Measurements from ENCODE around the gene DGKE.
A peak's percentile ranks its signal among the peaks of the same experiment; 100 is the strongest.

The DGKE gene

DNA sequence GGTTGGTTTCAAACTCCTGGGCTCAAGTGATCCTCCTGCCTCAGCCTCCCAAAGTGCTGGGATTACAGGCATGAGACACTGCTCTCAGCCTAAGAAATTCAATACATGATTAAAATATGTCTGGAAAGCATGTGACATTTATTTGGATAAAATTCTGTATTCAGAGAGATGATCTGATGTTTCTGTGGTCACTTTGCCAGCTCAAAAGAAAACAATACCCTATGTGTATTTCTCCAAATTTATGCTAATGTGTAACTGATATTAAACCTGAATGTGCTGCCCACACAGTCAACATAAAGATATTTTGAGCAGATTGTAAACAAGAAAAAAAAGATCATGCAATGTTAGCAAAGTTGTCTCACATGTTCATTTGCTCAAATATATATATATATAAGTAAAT, 16.9 kb upstream of the DGKE start:
- no peak for DNase-seq

DNA sequence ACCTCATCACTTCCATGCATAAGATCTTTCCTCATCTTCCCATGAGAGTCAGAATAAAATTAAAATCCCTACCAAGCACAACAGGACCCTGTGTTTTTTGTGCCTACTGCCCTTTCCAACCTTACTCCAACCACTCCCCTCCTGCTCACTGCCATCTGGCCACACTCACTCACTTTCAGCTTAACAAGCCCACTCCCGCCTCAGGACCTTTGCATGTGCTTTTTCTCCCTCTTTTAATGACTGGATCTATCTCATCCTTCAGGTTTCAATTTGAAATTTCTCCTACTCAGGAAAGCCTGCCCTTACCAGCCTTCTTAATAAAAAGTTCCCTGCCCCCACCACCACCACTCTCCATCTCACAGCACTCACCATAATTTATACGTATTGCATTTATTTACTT, 14.9 kb upstream of the DGKE start:
- DNase-seq = no peak

DNA sequence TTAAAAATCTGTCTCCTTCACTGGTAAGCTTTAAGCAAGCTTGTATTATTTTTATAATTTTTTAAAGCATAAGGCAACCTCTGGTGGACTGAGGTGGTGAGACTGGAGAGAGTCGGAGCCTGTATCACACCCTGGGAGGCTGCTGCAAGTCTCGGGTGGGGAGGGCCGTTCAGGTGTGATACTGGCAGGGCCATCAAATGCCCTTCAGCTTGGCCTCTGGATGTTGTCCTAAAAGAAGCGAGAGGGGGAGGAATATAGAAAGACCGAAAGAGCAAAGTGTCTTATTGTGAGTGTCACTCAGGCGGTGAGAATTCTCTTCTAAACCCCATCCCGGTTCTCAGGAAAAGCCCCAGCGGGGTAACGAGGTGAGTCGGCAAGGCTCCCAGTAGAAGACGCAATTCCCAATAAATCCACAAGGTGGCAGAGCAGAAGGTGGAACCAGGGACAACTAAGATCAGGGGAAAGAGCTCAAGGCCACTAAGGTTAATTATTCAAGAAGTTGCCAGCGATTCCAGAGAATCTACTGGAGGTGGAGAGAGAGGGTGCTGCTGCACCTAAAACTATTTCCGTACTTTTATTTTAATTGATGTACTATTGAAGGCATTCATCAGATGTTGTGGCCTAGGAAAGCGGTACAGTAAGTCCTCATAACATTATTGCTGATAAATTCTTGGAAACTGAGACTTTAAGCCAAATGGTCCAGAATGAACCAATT, 14.4 kb upstream of the DGKE start:
- peak; percentile 27 for DNase-seq

DNA sequence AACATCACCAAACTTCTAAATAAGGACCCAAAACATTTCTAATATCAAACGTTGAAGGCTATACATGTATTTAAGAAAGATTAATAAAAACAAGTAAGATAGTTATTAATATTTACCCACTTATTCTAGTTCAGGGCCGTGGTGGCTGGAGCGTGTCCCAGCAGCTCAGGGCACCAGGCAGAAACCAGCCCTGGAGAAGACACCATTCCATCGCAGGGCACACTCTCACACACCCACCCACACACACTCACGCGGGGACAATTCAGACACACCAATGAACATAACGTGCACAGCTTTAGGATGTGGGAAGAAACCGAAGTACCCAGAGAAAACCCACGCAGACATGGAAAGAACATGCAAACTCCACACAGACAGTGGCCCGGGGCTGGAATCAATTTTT, 13.7 kb upstream of the DGKE start:
- DNase-seq = no peak

DNA sequence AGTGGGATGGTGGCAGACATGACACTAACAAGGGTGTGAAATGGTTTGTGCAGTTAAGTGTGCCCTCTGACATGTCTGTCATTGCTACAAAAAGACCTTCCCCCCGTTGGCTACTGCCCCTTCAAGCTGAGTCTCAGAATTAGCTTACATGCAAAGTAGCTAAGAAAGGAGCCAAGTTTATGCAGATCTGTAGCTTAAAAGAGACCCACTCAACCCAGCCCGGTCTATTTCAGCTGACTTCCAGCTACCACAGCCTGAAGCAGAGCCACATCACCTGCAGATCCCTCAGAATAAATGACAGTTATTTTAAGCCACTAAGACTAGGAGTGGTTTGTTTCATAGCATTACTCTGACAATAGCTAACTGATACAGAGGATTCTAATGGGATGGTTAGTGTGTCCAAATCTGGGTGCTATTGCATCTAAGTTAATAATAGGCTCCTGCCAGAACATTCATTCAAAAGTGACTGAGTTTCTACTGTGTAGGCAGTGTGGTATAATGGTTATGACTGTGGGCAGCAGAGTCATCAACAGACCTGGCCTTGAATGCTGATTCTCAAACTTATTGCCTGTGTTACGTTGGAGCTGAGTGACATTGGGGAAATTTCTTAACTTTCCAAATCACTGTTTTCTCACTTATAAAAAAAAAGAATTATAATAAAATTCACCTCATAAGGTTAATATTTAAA, 12.0 kb upstream of the DGKE start:
- no peak for DNase-seq

DNA sequence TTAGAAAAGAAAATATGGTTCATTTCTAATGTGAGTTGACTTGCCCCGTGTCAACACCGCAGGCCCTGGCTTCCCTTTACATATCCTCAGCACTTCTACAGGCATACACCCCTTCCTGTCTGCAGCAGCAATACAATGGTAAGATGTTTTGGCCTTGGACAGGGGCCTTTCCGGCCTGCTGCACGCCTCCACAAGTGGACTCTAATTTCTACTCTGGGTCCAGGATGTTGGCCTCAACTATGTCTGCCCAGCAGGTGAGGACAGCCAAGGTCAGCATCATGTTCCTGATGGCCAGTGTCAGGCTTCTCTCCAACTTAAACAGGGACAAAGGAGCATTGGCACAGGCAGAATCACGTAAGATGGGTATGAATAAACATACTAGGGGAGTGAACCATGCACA, 11.2 kb upstream of the DGKE start:
- DNase-seq = no peak

DNA sequence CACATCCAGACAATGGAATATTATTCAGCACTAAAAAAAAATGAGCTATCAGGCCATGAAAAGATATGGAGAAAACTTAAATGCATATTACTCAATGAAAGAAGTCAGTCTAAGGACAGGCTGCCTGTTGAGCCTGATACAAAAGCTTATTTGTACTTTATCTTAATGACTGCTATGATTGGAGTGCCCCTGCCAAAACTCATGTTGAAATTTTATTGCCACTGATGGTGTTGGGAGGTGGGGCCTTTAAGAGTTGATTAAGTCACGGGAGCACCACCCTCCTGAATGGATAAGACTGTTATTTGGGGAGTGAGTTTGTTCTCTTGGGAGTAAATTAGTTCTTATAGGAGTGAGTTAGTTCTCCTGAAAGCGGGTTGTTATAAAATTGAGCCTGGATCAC, 10.1 kb upstream of the DGKE start:
- no peak for DNase-seq

DNA sequence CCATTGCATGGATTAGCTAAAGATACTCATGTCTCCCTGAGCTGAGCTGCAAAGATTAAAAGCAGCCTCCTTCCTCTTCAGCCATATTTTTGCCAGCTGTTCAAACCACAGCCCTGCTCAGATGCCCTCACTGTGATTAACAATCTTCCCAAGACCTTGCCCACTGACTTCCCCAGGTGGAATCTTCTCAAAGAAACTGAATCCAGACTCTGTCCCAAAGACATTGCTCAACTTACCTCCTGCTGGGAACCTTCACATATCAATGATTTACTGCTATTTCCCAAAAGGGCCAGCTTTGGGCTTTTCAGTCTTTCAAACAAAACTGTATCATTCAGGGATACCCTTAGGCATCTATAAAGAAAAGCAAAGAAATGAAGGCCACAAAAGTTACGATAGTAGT, 9.4 kb upstream of the DGKE start:
- DNase-seq = no peak

DNA sequence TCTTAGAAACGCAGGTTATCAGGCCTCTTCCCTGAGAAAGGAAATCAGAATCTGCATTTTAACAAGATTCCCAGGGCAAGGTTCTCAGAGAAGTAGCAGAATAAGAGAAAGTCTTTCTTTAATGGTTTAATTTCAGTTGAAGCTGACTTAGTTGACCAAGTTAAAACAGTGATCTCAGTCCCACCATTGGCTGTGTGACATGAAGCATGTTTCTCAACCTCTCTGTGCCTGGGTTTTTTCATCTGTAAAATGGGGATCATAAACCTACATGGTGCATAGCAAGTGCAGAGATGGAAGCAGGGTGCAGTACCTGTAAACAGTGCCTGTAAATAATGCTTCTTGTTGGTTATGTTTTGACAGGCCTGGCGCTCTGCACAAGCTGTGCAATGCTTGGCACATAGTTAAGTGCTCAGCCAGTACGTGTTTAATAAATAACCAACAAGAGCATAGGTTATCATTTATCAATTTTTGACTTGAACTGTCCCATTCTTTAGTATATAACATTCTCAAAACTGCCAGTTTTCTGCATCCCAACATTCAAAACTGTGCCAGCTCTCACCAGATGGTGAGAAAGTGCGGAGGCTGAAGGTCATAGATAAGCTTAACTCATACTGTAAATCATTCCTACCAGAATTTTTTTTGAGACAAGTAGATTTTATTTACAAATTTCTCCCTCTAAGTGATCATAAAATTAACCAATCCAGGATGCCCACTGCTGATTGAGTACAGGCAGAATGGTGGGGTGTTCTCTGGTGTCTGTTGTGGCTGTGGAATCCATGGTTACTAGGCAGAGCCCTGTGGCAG, 7.1 kb upstream of the DGKE start:
- DNase-seq = no peak

DNA sequence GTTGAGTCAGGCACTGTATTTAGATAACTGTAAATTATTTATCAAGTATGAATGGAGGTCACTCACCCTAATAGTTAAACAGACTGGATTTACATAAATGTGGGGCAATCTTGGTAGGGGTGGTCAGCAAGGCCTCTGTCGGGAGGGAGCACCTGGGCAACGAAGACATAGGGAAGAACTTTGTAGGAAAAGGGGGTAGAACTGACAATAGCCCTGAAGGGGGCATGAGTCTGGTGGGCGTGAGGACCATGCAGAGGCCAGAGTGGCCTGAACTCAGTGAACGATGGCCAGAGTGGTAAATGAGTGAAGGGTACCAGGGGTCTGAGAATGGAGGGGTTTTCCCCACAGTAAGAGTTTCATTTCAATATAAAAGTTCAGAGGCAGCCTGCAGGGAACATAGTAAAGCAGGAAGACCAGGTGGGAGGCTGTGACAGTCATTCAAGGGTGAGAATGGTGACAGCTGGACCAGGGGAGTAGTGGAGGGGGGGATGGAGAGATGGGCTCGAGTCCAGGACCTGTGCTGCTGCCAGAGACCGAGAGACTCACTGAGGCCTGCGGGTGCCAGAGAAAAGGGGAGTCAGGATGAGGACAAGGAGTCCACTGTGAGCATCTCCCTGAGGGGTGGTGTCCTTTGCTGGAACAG, 3.1 kb upstream of the DGKE start:
- DNase-seq = no peak

DNA sequence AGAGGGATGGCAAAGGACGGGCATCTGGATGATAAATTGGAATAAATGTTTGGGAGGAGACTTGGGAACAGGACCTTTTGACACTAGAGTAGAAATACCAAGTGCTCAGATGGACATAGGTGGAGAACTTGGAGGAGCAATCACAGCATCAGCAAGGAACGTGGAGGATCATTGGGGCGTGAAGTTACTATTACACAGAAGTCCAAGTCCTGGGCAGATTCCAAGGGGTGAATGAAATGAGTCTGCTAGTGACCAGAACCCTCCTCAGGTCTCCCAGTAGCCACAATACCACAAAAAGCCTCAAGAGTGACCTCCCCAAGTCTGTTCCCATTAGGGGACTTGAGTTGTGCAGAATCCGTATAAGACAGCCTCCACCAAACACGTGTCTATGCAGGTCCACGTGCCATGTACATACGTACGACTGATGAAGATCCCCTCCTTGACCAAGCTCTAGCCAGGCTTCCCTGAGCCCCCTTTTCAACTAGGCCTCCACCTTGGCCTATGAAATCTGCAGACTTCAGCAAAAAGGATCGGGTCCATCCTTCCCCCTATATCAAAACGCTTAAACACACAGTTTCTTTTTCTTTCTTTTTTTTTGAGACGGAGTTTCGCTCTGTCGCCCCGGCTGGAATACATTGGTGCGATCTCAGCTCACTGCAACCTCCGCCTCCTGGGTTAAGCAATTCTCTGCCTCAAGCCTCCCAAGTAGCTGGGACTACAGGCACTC, 2.4 kb upstream of the DGKE start:
- DNase-seq = no peak

DNA sequence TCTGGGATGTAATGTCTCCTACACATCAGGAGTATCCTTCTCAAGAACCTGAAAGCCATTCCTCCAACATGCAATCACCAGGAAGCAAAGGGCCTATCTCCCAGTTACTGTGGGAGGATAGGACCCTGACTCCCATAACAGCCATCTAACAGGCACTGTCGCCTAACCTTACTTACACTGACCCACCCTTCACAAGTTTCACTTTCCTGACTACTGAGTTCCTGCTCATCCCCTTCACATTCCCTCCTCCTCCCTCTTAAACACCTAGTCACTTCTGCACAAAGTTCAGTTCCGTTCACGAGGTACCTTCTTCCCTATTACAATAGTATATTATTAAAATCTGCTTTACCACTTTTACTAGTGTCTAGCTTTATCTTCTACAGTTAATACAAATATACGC, 1.5 kb upstream of the DGKE start:
- no peak for DNase-seq

DNA sequence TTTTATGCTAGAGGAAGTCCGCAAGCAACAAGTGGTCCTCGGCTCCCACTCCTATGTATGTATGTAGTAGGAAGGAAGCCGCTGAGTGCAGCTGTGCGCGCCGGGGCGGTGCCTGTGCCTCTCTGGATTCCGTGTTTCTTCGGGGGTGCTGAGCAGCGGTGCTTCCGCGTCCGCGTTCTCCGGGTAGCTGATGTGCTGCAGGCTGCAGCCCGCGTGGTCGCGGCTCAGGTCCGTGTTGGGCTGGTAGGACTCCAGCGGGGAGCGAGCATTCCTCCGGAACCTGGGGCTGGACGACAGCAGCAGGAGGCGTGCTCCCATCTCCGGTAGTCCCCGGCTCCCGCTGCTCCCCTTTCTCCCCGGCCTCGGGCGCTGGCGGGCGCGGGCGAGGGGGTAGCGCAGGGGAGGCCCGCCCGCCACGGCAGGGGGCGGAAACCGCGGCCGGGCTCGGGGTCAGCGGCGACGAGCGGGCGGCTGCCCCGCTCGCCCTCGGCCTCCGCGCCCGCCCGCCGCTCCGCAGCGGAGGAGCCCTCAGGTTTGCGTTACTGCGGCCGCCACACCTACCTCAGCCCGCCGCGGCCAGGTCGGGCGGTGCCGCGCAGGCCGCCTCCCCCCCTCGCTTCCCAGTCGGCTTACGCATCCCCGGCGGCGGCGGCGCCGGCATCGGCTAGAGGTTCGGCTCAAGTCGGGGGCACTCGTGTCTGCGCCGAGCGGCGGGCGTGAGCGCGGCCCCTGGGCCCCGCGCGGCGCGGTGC, 718 bp upstream of the DGKE start:
- DNase-seq = no peak

DNA sequence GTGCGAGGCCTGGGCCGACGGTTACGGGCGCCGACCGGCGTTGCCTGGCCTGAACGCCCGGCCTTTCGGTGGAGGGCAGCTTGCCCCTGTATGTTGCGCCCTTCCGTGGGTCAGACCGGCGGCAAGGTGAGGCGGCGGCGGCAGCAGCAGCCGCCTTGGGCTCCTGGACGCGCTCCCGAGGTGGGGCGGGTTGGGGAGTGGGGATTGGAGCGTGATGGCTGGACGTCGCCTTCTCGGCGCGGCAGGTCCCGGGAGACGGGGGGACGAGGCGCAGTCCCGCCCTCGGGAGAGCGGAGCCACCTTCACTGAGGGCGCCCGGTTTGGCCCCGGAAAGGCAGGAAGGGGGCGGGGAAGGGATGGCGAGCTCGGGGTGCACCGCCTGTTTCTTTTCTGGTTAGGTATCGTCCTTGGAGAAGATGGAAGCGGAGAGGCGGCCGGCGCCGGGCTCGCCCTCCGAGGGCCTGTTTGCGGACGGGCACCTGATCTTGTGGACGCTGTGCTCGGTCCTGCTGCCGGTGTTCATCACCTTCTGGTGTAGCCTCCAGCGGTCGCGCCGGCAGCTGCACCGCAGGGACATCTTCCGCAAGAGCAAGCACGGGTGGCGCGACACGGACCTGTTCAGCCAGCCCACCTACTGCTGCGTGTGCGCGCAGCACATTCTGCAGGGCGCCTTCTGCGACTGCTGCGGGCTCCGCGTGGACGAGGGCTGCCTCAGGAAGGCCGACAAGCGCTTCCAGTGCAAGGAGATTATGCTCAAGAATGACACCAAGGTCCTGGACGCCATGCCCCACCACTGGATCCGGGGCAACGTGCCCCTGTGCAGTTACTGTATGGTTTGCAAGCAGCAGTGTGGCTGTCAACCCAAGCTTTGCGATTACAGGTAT, 671 bp downstream of the DGKE start:
- DNase-seq = no peak

DNA sequence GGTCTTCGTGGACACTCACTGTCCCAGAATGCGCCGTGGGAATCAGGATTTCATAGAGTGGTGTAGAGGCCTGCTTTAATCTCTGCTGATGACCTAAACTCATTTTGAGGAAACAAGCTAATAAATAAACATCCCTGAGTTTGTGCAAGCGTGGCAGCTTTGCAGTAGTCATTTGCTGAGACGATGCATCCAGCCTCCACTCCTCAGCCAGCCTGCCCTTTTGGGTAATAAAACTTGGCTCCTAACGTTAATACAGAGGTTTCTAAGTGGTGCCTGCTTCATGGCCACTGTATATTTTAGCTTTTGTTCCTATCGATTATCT, 1.3 kb downstream of the DGKE start:
- DNase-seq = no peak

DNA sequence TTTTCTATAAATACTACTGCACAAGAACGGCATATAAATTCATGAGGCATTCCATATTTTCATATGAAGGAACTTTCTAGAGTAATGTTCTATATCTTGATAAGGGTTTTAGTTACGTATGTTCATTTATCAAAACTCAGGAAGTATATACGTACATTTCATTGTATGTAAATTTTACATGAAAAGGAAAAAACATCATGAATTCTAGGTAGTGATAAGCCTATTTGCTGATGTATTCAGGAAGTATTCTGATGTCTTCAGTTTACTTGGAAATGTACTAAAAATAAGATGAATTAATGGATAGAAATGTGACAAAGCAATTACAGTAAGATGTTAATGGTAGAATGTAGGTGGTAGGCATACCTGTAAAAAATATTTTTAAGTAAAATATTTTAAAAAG, 4.7 kb downstream of the DGKE start:
- DNase-seq = no peak

DNA sequence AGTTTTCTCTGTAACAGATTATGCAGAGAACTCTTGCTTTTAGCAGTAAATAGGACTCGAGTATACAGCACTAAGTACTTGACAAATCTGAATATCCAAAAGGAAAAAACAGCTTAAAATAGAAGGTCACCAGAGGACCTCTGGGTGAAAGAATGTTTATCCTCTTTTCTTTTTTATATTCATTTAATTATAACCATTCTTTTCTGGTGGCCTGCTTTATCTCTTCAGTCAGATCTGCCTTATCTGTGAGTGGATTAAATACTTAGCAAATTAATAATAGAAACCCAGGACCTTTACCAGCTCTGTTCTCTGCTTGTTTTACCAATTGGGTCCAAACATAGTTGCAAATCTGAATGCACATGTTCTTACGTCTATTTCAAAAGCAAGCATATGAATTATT, 8.6 kb downstream of the DGKE start:
- no peak for DNase-seq

DNA sequence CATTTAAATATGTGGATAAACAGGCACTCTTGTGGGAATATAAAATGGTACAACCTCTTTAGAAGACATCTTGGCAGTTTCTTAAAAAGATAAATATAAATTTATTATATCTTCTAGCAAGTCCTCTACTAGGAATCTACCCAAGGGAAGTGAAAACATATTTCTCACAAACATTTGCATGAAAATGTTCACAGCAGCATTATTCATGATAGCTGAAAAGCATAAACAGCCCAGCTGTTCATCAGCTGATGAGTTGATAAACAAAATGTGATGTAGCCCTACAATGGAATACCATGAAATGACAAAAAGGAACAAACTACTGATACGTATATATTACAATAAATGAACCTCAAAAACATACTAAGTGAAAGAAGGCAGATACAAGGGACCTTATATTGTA, 12.0 kb downstream of the DGKE start:
- DNase-seq = no peak

DNA sequence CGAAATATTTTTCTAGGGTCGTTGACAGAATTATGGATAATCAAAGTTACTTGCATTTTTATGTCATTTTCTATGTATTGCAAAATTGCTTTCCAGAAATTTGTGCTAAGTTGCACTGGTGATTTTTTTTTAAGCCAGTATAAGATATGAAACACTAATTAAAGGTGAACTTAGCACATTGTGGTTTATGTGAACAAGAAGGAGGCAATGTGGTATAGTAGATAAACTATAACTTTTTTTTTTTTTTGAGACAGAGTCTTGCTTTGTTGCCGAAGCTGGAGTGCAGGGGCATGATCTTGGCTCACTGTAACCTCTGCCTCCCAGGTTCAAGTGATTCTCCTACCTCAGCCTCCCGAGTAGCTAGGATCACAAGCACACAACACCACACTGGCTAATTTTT, 13.2 kb downstream of the DGKE start:
- DNase-seq = no peak

DNA sequence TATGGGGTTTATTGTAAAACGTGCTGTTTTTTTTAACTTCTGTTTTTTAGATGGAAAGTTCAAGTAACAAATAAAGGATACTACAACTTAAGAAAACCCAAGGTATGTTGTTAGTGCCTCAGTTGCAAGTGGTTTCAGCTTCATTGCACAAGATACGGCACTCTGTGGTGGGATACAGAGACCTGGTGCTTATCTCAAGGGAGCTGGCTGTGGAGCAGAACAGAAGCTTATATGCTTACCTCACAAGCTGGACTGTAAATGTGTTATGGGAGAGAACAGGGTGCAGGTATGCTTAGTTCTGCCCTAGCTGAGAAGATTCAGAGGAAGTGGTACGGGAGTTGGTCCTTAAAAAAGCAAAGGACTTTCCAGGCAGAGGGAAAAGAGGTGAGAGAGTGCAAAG, 15.2 kb downstream of the DGKE start:
- DNase-seq = no peak

DNA sequence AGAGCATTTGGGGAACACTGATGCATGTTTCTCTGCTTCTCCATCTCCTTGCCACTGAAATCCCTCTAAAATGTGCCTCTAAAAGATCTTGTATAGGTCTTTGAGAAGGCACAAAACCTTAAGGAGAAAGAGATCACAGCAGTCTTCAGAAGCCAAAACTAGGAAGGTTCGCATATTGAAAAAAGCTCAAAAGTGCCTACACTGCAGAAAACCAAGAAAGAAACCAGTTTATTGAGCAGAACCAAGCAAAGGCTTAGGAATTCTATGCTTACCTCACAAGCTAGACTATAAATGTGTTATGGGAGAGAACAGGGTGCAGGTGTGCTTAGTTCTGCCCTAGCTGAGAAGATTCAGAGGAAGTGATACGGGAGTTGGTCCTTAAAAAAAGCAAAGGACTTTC, 16.6 kb downstream of the DGKE start:
- DNase-seq = no peak
